ENCODE results near the gene FTO. TPM values are rescaled to one million over a fixed set of nuclear protein-coding genes. Genes with fewer than 3 reads are reported as not detected.

FTO gene
- total and polyA plus RNA-seq, 9 donors: 45.0 to 71.1 (median 55.6) TPM

GRCh38 chr16:53950677-53951076 lies 246.7 kb downstream of the FTO start:
- no peaks in the 10 kb centered on the region for H3K36me3 ChIP-seq (ENCODE audit: control insufficient read depth, insufficient read depth, low read length)
- 50% methylated on average over 1 of the region's 5 CpGs for WGBS (ENCODE audit: insufficient coverage)
- DNase-seq: no peak
- H3K4me1 ChIP-seq (ENCODE audit: control insufficient read depth, insufficient read depth, low read length): peaks cover 10% of the 10 kb centered on the region
- no peaks in the 10 kb centered on the region for H3K9me3 ChIP-seq (replicated peaks; ENCODE audit: control insufficient read depth, low read depth, low read length)
- no peak overlapping the region for H3K27ac ChIP-seq (ENCODE audit: low read length)
- H3K27me3 ChIP-seq (ENCODE audit: control insufficient read depth, insufficient read depth, low read length): no peaks in the 10 kb centered on the region
- no peak overlapping the region for H3K4me3 ChIP-seq (ENCODE audit: low read length)

- peak; percentile 59 for DNase-seq
- no peak overlapping the region for H3K4me3 ChIP-seq (ENCODE audit: low read length)
- peaks cover 6% of the 10 kb centered on the region for H3K4me1 ChIP-seq (ENCODE audit: control insufficient read depth, insufficient read depth, low read length)
- no peaks in the 10 kb centered on the region for H3K36me3 ChIP-seq (ENCODE audit: control insufficient read depth, insufficient read depth, low read length)
- H3K9me3 ChIP-seq (replicated peaks; ENCODE audit: control insufficient read depth, low read depth, low read length): no peaks in the 10 kb centered on the region
- H3K27ac ChIP-seq (ENCODE audit: low read length): peak overlapping the region; percentile 45
- H3K27me3 ChIP-seq (ENCODE audit: control insufficient read depth, insufficient read depth, low read length): no peaks in the 10 kb centered on the region
- 100% methylated on average over 1 of the region's 7 CpGs for WGBS (ENCODE audit: insufficient coverage)
Observed at GRCh38 chr16:53952215-53953208, 248.6 kb downstream of the FTO start.

- H3K4me1 ChIP-seq (ENCODE audit: control insufficient read depth, insufficient read depth, low read length): peaks cover 6% of the 10 kb centered on the region
- no peaks in the 10 kb centered on the region for H3K27me3 ChIP-seq (ENCODE audit: control insufficient read depth, insufficient read depth, low read length)
- H3K4me3 ChIP-seq (ENCODE audit: low read length): no peak overlapping the region
- H3K9me3 ChIP-seq (replicated peaks; ENCODE audit: control insufficient read depth, low read depth, low read length): no peaks in the 10 kb centered on the region
- peak overlapping the region; percentile 45 for H3K27ac ChIP-seq (ENCODE audit: low read length)
- H3K36me3 ChIP-seq (ENCODE audit: control insufficient read depth, insufficient read depth, low read length): no peaks in the 10 kb centered on the region
- DNase-seq: peak; percentile 70
- WGBS (ENCODE audit: insufficient coverage): no CpG with 5 or more reads among the region's 2 CpGs
Observed at GRCh38 chr16:53953336-53953735, 249.4 kb downstream of the FTO start.

- H3K9me3 ChIP-seq (replicated peaks; ENCODE audit: control insufficient read depth, low read depth, low read length): no peaks in the 10 kb centered on the region
- whole genome bisulfite sequencing (ENCODE audit: insufficient coverage): no CpG with 5 or more reads among the region's 2 CpGs
- no peaks in the 10 kb centered on the region for H3K36me3 ChIP-seq (ENCODE audit: control insufficient read depth, insufficient read depth, low read length)
- H3K4me3 ChIP-seq (ENCODE audit: low read length): no peak overlapping the region
- no peak overlapping the region for H3K27ac ChIP-seq (ENCODE audit: low read length)
- peaks cover 6% of the 10 kb centered on the region for H3K4me1 ChIP-seq (ENCODE audit: control insufficient read depth, insufficient read depth, low read length)
- H3K27me3 ChIP-seq (ENCODE audit: control insufficient read depth, insufficient read depth, low read length): no peaks in the 10 kb centered on the region
- no peak for DNase-seq
Observed at GRCh38 chr16:53955221-53955875, 251.4 kb downstream of the FTO start.

GRCh38 chr16:53958341-53958880 lies 254.5 kb downstream of the FTO start:
- peaks cover 2% of the 10 kb centered on the region for H3K4me1 ChIP-seq (ENCODE audit: control insufficient read depth, insufficient read depth, low read length)
- WGBS (ENCODE audit: insufficient coverage): 49% methylated on average over 5 of the region's 10 CpGs
- no peaks in the 10 kb centered on the region for H3K27me3 ChIP-seq (ENCODE audit: control insufficient read depth, insufficient read depth, low read length)
- DNase-seq: no peak
- no peak overlapping the region for H3K27ac ChIP-seq (ENCODE audit: low read length)
- no peak overlapping the region for H3K4me3 ChIP-seq (ENCODE audit: low read length)
- H3K36me3 ChIP-seq (ENCODE audit: control insufficient read depth, insufficient read depth, low read length): no peaks in the 10 kb centered on the region
- no peaks in the 10 kb centered on the region for H3K9me3 ChIP-seq (replicated peaks; ENCODE audit: control insufficient read depth, low read depth, low read length)

GRCh38 chr16:53960050-53960812 lies 256.3 kb downstream of the FTO start:
- H3K36me3 ChIP-seq (ENCODE audit: control insufficient read depth, insufficient read depth, low read length): no peaks in the 10 kb centered on the region
- no peak for DNase-seq
- peaks cover 2% of the 10 kb centered on the region for H3K4me1 ChIP-seq (ENCODE audit: control insufficient read depth, insufficient read depth, low read length)
- no peaks in the 10 kb centered on the region for H3K27me3 ChIP-seq (ENCODE audit: control insufficient read depth, insufficient read depth, low read length)
- no peak overlapping the region for H3K27ac ChIP-seq (ENCODE audit: low read length)
- WGBS (ENCODE audit: insufficient coverage): 80% methylated on average over 1 of the region's 7 CpGs
- H3K9me3 ChIP-seq (replicated peaks; ENCODE audit: control insufficient read depth, low read depth, low read length): no peaks in the 10 kb centered on the region
- H3K4me3 ChIP-seq (ENCODE audit: low read length): no peak overlapping the region

- no peak for DNase-seq
Observed at GRCh38 chr16:53960954-53961616, 257.1 kb downstream of the FTO start.

GRCh38 chr16:53962041-53962440 lies 258.1 kb downstream of the FTO start:
- WGBS (ENCODE audit: insufficient coverage): no CpG with 5 or more reads among the region's 2 CpGs
- H3K27me3 ChIP-seq (ENCODE audit: control insufficient read depth, insufficient read depth, low read length): no peaks in the 10 kb centered on the region

More at GRCh38 chr16:53960954-53961616, 257.1 kb downstream of the FTO start:
- Histone ChIP-seq H3K27ac (ENCODE audit: low read length) (no peak overlapping the region), H3K9me3 (replicated peaks; ENCODE audit: control insufficient read depth, low read depth, low read length) (no peaks in the 10 kb centered on the region), H3K27me3 (ENCODE audit: control insufficient read depth, insufficient read depth, low read length) (no peaks in the 10 kb centered on the region), H3K4me3 (ENCODE audit: low read length) (no peak overlapping the region), H3K36me3 (ENCODE audit: control insufficient read depth, insufficient read depth, low read length) (no peaks in the 10 kb centered on the region), H3K4me1 (ENCODE audit: control insufficient read depth, insufficient read depth, low read length) (peaks cover 2% of the 10 kb centered on the region)
- WGBS (ENCODE audit: insufficient coverage): 85% methylated on average over 5 of the region's 6 CpGs

GRCh38 chr16:53964145-53964790 lies 260.3 kb downstream of the FTO start:
- Histone ChIP-seq H3K9me3 (replicated peaks; ENCODE audit: control insufficient read depth, low read depth, low read length) (no peaks in the 10 kb centered on the region), H3K4me3 (ENCODE audit: low read length) (no peak overlapping the region), H3K27me3 (ENCODE audit: control insufficient read depth, insufficient read depth, low read length) (no peaks in the 10 kb centered on the region), H3K4me1 (ENCODE audit: control insufficient read depth, insufficient read depth, low read length) (peaks cover 16% of the 10 kb centered on the region), H3K27ac (ENCODE audit: low read length) (no peak overlapping the region), H3K36me3 (ENCODE audit: control insufficient read depth, insufficient read depth, low read length) (no peaks in the 10 kb centered on the region)
- peak; percentile 93 for DNase-seq

More at GRCh38 chr16:53962041-53962440, 258.1 kb downstream of the FTO start:
- H3K27ac ChIP-seq (ENCODE audit: low read length): no peak overlapping the region
- H3K36me3 ChIP-seq (ENCODE audit: control insufficient read depth, insufficient read depth, low read length): no peaks in the 10 kb centered on the region
- peaks cover 5% of the 10 kb centered on the region for H3K4me1 ChIP-seq (ENCODE audit: control insufficient read depth, insufficient read depth, low read length)
- no peaks in the 10 kb centered on the region for H3K9me3 ChIP-seq (replicated peaks; ENCODE audit: control insufficient read depth, low read depth, low read length)
- H3K4me3 ChIP-seq (ENCODE audit: low read length): no peak overlapping the region
- DNase-seq: no peak

All from muscle of leg (tissue), 11 donors.